Fibroblast of lung (primary cell): ENCODE measurements around the gene MAST2. TPM values are rescaled to one million over a fixed set of nuclear protein-coding genes. Genes with fewer than 3 reads are reported as not detected.

ENCODE experiments used
- DNase-seq, 2 donors: peaks; one replicate each; pipeline versions ENCODE4 v3.0.0 to v3.0.0-alpha.2; 2010; ENCODE audit warnings: low read depth in 2 of 2
- H2AFZ ChIP-seq: 2 replicates; pipeline ENCODE4 v1.5.1; 2012; ENCODE audit warnings: low read length, control low read depth, inconsistent platforms
- H3K27ac ChIP-seq: 2 replicates; pipeline ENCODE4 v1.5.1; 2011; ENCODE audit warnings: low read length, control low read depth; ENCODE audit not compliant: insufficient read depth
- H3K27me3 ChIP-seq: 2 replicates; pipeline ENCODE4 v1.5.1; 2011; ENCODE audit warnings: mild to moderate bottlenecking, low read length; ENCODE audit not compliant: control insufficient read depth, insufficient read depth
- H3K36me3 ChIP-seq: 2 replicates; pipeline ENCODE4 v1.5.1; 2011; ENCODE audit warnings: low read length; ENCODE audit not compliant: control insufficient read depth, insufficient read depth
- H3K4me1 ChIP-seq: 2 replicates; pipeline ENCODE4 v1.5.1; 2011; ENCODE audit warnings: low read length; ENCODE audit not compliant: control insufficient read depth, insufficient read depth; ENCODE audit errors: extremely low read depth
- H3K4me2 ChIP-seq: 2 replicates; pipeline ENCODE4 v1.5.1; 2011; ENCODE audit warnings: low read length, control low read depth; ENCODE audit not compliant: insufficient read depth; ENCODE audit errors: extremely low read depth
- H3K4me3 ChIP-seq, 4 experiments: fragments of 200-600 bp in 1 of 4; sonication (generic) in 1 of 4; replicated peaks in 1 of 4; 2 replicates each; pipeline ENCODE4 v1.5.1; 2011 to 2016; ENCODE audit warnings: low read length in 4 of 4, low read depth in 3 of 4, mild to moderate bottlenecking in 3 of 4, control low read depth in 2 of 4, inconsistent platforms in 1 of 4, mixed read lengths in 1 of 4; ENCODE audit not compliant: insufficient read depth in 1 of 4; ENCODE audit errors: control extremely low read depth in 1 of 4
- H3K79me2 ChIP-seq: 2 replicates; pipeline ENCODE4 v1.5.1; 2012; ENCODE audit warnings: mild to moderate bottlenecking, low read length, inconsistent platforms; ENCODE audit not compliant: control insufficient read depth, insufficient read depth
- H3K9ac ChIP-seq: 2 replicates; pipeline ENCODE4 v1.5.1; 2011; ENCODE audit warnings: mild to moderate bottlenecking, low read length, control low read depth; ENCODE audit not compliant: insufficient read depth
- H3K9me3 ChIP-seq: 2 replicates; pipeline ENCODE4 v1.5.1; 2012; ENCODE audit warnings: low read depth, low read length; ENCODE audit not compliant: control insufficient read depth, insufficient read depth
- H4K20me1 ChIP-seq: 2 replicates; pipeline ENCODE4 v1.5.1; 2011; ENCODE audit warnings: low read length; ENCODE audit not compliant: control insufficient read depth, insufficient read depth; ENCODE audit errors: extremely low read depth
- CTCF ChIP-seq, 2 donors: IDR thresholded peaks in 1 of 2; conservative IDR thresholded peaks in 1 of 2; 1 replicate in 1 of 2; 2 replicates in 1 of 2; pipeline ENCODE4 v1.5.1; 2011 to 2012; ENCODE audit warnings: low read length in 2 of 2, control low read depth in 1 of 2, inconsistent platforms in 1 of 2, low read depth in 1 of 2, mild to moderate bottlenecking in 1 of 2
- EZH2 ChIP-seq: IDR thresholded peaks from 2 replicates; pipeline ENCODE4 v1.5.1; 2012; ENCODE audit warnings: low read length, control low read depth, mild to moderate bottlenecking; ENCODE audit errors: missing control alignments
- polyA plus RNA-seq, 2 donors: library from polyadenylated mRNA; depleted of rRNA in 1 of 2; stranded (reverse) in 1 of 2; unstranded in 1 of 2; fragments of >200 nt; gene quantifications; 2 replicates each; pipeline ENCODE4 v1.2.1, GENCODE V29; 2011 to 2012; ENCODE audit warnings: missing spikeins in 1 of 2
- total RNA-seq: library from RNA; depleted of rRNA; stranded (reverse); fragments of >200 nt; gene quantifications from 2 replicates; pipeline ENCODE4 v1.2.1, GENCODE V29; 2014

The MAST2 gene
- total and polyA plus RNA-seq, 2 donors (not counting 1 experiment from before 2014, with no cell fraction given): 17.5 to 24.9 TPM

DNA sequence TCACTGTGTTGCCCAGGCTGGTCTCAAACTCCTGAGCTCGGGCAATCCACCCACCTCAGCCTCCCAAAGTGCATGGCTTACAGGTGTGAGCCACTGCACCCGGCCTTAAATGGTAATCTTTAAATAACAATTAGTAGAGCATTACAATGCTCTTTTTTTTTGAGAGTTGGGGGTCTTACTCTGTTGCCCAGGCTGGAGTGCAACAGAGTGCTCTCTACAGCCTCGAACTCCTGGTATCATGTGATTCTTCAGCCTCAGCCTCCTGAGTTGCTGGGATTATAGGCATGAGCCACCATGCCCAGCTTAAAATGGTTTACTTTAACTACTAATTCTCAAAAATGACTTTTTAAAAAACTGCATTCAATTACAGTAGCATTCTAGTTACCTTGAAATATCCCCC is 276.8 kb downstream of the MAST2 start:
- TF ChIP-seq CTCF (conservative IDR thresholded peaks at IDR 0.05 in 1 of 2, IDR thresholded peaks at IDR 0.05 in 1 of 2; ENCODE audit: low read depth in 1 of 2, low read length in 2 of 2): no peak
- TF ChIP-seq EZH2: no peak
- H3K27ac ChIP-seq: no peak overlapping the region
- H3K4me3 ChIP-seq: no peak overlapping the region

DNA sequence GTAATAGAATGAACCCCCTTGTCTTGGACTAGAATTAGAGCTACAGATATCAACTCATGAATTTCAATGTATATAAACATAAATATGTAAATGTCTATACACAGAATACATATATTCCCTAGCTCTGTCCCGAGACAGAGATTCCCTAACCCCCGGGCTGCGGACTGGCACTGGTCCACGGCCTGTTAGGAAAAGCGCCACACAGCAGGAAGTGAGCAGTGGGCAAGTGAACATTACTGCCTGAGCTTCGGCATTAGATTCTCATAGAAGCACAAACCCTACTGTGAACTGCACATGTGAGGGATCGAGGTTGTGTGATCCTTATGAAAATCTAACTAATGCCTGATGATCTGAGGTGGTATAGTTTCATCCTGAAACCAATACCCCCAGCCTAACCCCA is 277.8 kb downstream of the MAST2 start:
- Histone ChIP-seq H3K4me1 (no peaks in the 10 kb centered on the region), H4K20me1 (no peaks in the 10 kb centered on the region), H3K79me2 (no peaks in the 10 kb centered on the region), H3K4me3 (no peak overlapping the region), H3K4me2 (no peak overlapping the region), H3K27ac (no peak overlapping the region), H3K9ac (no peak overlapping the region), H3K36me3 (no peaks in the 10 kb centered on the region), H2AFZ (no peak overlapping the region), H3K9me3 (no peaks in the 10 kb centered on the region), H3K27me3 (no peaks in the 10 kb centered on the region)
- no peak for DNase-seq
- no peak for TF ChIP-seq EZH2
- no peak for TF ChIP-seq CTCF (conservative IDR thresholded peaks at IDR 0.05 in 1 of 2, IDR thresholded peaks at IDR 0.05 in 1 of 2; ENCODE audit: low read depth in 1 of 2, low read length in 2 of 2)

More for the DNA sequence above, 276.8 kb downstream of the MAST2 start:
- no peaks in the 10 kb centered on the region for H3K9me3 ChIP-seq
- H3K36me3 ChIP-seq: no peaks in the 10 kb centered on the region
- H2AFZ ChIP-seq: no peak overlapping the region
- no peaks in the 10 kb centered on the region for H3K27me3 ChIP-seq
- no peaks in the 10 kb centered on the region for H4K20me1 ChIP-seq
- DNase-seq: no peak
- H3K4me1 ChIP-seq: no peaks in the 10 kb centered on the region
- H3K9ac ChIP-seq: no peak overlapping the region
- no peaks in the 10 kb centered on the region for H3K79me2 ChIP-seq
- H3K4me2 ChIP-seq: no peak overlapping the region

DNA sequence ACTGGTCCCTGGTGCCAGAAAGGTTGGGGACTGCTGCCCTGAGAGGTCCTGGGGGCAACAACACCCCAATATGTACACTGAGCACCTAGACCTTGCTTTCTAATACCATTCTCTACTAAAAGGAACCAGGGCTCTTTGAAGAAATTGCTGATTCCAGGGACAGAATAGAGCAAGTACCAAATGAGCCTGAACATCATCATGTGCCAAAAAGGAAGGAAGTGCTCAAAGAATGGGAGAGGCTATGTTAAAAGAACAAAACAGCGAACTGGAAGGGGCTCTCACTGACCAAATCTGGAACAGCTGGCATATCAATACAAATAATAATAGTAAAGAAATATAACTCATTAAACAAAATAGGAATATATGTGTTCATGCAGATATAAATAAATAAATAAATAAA is 278.2 kb downstream of the MAST2 start:
- H3K4me3 ChIP-seq: no peak overlapping the region
- no peak overlapping the region for H3K9ac ChIP-seq
- no peak for DNase-seq
- TF ChIP-seq CTCF (conservative IDR thresholded peaks at IDR 0.05 in 1 of 2, IDR thresholded peaks at IDR 0.05 in 1 of 2; ENCODE audit: low read depth in 1 of 2, low read length in 2 of 2) (no peak), EZH2 (no peak)
- H3K4me1 ChIP-seq: no peaks in the 10 kb centered on the region
- no peaks in the 10 kb centered on the region for H4K20me1 ChIP-seq
- no peaks in the 10 kb centered on the region for H3K36me3 ChIP-seq
- no peaks in the 10 kb centered on the region for H3K27me3 ChIP-seq
- H3K9me3 ChIP-seq: no peaks in the 10 kb centered on the region
- no peaks in the 10 kb centered on the region for H3K79me2 ChIP-seq
- H3K4me2 ChIP-seq: no peak overlapping the region
- no peak overlapping the region for H3K27ac ChIP-seq
- no peak overlapping the region for H2AFZ ChIP-seq
